GM10266 (cell line): Measurements from ENCODE around the gene ELOF1.

Source experiments
- DNase-seq: peaks from one replicate; pipeline ENCODE4 v3.0.0; 2012; ENCODE audit errors: extremely low spot score
- CTCF ChIP-seq: IDR thresholded peaks from 2 replicates; pipeline ENCODE4 v1.5.1; 2012; ENCODE audit warnings: mild to moderate bottlenecking, low read depth; ENCODE audit not compliant: control insufficient read depth, insufficient read depth; ENCODE audit errors: missing control alignments

Gene ELOF1

GRCh38 chr19:11563532-11563931 is 4.5 kb upstream of the ELOF1 start:
- no peak for TF ChIP-seq CTCF
- DNase-seq: no peak

GRCh38 chr19:11560404-11561051 is 1.5 kb upstream of the ELOF1 start:
- DNase-seq: peak; percentile 69
- peak; percentile 68 for TF ChIP-seq CTCF

GRCh38 chr19:11556634-11557420 is 2.2 kb downstream of the ELOF1 start:
- TF ChIP-seq CTCF: no peak
- DNase-seq: no peak

GRCh38 chr19:11555246-11555645 is 3.8 kb downstream of the ELOF1 start:
- no peak for DNase-seq
- no peak for TF ChIP-seq CTCF

- DNase-seq: no peak
- TF ChIP-seq CTCF: no peak
Observed at GRCh38 chr19:11554160-11554559, 4.9 kb downstream of the ELOF1 start.

- no peak for DNase-seq
- TF ChIP-seq CTCF: no peak
Observed at GRCh38 chr19:11552666-11553372, 6.2 kb downstream of the ELOF1 start.

GRCh38 chr19:11551603-11552235 is 7.3 kb downstream of the ELOF1 start:
- no peak for DNase-seq
- peak; percentile 49 for TF ChIP-seq CTCF
